GM21423 (cell line): ENCODE results near the gene ERC2.

Experiments used
- ATAC-seq: cut with Tn5 transposase; IDR thresholded peaks from one replicate; pipeline ENCODE4 v1.9.1; 2021; ENCODE audit warnings: mild to moderate bottlenecking, moderate library complexity; ENCODE audit not compliant: unreplicated experiment

Gene ERC2

DNA sequence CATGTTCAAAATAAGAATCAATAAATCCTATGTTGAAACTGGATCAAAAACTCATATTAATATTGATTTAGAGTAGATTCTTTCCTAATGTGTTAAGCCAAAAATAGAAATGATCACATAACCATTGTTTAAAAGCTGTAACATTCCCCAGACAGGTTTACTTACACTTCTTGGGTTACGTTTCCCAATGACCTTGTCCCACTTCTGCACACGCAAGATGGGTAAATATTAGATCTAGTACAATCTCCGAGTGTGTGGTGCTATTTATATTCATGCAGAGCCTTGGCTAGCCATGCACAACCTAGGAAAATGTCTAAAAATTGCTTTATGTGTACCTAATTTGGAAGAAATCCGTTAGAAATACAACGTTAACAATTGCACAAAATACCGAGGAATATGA, 39.6 kb downstream of the ERC2 start:
- no peak for ATAC-seq

DNA sequence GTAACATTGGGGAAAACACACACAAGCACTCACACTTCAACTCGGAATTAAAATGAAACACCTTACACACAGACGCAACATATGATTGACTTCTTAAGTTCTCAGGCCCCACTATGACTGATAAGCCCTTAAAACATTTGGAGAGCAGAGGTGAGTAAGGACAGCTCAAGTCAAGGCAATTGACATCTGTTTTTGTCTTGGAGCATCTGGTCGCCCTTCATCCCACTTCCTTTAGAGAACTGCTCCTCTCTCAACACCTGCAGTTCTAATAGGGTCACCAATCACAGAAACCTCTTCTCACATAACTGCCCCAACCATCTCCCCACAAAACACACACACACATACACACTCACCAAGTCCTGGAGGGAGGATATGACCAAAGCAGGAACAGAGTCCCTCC, 43.4 kb downstream of the ERC2 start:
- no peak for ATAC-seq

DNA sequence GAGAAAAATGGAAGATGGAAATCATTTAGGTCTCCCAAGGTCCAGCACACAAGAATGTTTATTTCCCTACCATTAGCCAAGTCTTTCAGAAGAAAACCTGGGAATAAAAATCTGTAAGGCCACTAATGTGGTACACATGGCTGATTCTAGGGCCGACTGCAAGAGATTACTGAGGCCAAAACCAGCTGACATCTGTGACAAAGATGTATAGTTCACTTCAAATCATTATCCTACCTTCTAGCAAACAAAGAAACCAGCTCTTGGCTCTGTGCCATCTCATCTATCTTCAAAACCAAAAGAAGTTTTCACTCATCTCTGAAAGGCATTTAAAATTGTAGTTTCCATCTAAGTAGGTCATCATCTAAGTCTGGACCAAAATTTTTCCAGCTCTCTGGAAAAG, 43.9 kb downstream of the ERC2 start:
- ATAC-seq, result no peak

DNA sequence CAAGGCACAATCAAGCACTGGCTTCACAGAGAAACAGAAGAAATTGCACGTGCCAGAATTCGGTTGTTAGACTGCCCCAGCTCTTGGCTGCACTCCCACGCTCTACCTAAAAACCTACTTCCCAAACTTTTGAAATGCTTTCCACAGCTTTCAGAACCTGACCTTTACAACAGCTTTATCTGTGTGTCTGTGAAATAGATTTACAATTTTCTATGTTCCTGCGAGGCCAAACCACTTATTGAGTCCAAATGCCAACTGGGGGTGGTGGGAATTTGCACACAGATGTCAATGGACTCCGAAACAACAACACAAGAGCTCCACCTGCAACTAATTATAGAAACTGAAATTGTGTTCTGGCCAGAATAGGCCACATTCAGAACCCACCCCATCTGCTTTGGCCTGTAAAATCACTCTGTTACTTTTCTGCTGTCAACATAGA, 44.6 kb downstream of the ERC2 start:
- no peak for ATAC-seq

DNA sequence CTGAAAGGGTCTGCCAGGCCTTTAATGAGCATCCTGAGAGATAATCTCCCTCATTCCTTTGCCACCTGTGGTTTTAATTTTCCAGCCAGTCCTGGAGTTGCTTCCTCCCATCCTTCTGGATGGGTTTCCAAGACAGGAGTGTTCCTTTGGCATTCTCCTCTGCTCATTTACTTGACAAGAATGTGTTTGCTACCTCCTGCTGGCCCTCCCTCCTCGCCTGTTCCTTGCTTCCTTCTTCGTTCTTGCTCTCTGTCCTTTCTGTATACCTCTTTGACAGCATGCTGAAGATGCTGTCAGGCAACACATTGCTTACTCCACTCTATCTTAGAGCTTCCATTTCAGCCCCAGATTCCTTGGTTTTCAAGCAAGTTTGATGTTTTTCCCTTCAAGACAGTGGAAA, 46.0 kb downstream of the ERC2 start:
- no peak for ATAC-seq

DNA sequence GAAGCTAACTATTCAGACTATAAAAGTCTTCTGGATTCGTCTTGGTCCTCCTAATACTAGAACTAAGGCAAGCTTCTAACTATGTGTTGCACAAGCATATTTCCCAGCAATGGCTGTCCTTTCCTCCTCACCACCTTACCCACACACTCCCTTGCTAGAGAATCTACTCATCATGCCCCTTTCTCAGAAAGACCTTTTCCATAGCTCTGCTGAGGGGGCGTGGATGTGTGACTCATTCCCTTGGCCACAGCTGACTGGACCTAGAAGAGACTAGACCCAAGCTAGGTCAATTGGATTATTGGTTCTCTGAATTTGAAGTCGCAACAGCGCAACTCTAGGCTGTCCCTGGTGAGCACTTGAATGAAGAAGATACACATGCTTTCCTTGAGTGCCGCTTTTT, 47.1 kb downstream of the ERC2 start:
- ATAC-seq, result no peak

DNA sequence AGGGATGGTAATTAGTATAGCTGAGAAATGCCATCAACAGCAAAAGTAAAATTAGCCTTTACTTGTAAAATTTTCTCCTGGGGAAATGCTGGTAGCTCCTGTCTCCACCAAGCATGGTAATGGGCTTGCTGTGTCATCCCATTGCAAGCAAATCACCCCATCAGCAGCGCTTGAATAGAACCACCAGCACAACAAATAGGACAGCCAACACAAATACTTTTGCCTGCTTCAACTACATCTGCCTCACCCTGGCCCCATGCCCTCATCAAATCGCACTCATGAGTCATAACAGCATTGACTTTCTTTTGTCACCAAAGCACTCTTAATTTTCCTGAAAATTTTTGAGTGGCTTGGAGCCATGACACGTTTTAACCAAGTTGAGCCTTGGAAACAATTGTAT, 52.6 kb downstream of the ERC2 start:
- ATAC-seq, result no peak

DNA sequence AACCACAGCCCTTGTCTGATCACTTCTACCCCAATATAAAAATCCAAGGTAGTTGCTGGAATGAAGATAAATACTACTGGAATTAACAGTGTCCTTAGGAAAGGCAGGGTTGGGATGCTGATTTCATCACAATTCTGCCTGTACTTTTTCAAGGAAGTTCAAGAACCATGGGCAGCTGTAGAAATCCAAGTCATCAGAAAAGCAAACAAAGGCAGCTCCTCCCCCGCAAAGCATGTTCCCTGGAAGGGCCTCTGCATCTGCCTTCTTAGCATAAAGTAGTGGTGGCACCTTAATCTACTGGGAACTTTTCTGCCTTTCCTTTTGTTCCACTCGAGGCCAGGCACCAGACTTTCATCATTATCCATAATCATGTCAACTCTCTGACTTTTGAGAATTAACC, 54.4 kb downstream of the ERC2 start:
- no peak for ATAC-seq

DNA sequence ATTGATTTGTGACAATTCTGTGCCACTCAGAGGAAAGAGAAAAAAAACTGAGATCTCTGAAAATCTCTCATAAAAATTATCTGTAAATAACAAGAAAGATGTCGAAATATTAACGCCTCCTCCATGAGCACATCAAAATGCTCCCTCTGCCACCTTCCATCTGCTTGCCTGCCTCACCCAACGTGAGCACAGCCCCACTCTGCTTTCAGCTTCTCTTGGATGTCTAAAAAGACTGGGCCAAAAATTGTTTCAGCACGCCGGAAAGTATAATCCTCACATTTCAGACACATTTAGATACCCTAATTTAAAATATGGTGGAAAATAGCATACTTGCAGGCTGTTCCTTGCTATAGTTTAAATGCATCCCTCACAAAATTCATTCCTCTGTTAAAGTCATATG, 57.1 kb downstream of the ERC2 start:
- no peak for ATAC-seq

DNA sequence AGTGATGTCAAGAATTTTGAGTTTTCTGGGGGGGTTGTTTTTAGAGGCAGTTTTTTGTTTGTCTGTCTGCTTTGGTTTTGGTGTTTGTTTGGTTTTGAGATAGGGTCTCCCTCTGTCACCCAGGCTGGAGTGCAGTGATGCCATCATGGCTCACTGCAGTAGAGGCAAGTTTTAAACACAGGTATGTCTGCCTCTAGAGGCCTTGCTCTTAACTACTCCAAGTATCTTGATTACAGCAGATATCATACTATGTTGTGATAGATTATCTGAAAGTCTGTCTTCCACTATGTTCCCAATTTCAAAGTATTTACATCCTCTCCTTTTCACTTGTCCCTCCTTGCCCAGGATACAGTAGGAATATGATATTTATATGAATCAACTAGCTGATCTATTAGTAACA, 57.7 kb downstream of the ERC2 start:
- ATAC-seq, result no peak

DNA sequence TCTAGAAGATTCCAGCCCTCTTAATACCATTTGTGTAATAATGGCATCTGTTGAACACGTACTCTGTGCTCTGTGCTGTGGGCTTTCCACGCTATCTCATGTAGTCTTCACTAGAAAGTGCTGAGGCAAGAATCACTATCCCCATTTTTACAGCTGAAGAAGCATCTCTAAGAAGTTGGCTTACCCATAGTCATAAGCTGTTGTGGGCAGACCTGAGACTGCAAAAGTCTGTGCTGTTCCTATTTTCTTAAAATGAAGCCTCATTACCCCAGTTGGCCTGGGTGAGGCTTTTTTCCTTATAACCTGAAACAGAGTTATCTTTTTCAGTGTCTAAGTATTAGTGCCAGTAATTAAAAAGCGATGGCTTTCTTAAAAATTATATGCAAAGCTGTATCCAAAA, 58.5 kb downstream of the ERC2 start:
- ATAC-seq, result no peak

DNA sequence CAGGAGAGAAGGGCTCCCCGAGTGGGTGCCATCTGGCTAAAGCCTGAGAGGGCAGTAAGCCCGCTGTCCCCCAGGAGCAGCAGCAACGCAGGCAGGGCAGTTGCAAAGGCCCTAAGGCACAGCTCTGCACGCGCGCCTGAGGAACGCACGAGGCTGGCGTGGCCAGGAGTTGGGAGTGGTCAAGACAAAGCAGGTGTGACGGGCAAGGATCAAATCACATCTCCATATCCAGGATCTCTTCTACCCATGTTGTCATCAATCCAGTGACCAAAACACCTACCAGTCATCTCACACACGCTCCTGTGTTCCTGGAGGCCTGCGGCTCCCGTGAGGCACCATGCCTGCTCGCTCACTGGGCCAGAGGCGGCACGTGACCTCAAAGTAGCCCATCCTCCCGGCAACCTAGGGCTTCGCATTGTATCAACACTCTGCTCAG, 59.5 kb downstream of the ERC2 start:
- no peak for ATAC-seq

DNA sequence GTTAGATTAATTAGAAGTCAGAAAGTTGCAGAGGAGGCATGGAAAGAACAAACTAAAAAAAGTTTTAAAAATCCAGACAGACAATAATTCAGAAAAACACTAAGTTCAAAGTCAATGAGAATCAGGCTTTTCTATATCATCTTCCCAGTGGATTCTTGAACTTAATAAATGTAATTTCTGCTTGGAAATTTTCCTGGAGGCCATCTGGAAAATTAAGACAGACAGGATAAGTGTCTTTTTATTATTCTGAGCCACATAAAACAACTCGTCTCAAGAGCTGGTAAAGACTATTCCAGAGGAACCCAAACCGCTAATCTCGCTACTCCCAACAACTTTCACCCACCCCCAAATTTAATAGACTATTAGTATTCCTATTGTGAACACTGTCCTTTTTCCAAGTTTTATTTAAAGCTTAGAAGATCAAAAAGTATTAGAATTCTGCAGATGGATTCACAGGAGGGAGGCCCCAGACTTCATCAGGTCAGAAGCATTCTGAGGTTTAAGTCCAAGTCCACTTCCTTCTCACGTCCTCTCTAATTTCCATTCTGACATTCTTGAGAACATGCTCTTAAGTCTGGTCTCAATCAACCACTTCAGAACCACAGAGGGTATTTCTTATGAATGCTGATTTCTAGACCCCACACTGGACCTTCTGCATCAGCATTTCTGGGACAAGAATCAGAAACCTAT, 61.3 kb downstream of the ERC2 start:
- no peak for ATAC-seq

DNA sequence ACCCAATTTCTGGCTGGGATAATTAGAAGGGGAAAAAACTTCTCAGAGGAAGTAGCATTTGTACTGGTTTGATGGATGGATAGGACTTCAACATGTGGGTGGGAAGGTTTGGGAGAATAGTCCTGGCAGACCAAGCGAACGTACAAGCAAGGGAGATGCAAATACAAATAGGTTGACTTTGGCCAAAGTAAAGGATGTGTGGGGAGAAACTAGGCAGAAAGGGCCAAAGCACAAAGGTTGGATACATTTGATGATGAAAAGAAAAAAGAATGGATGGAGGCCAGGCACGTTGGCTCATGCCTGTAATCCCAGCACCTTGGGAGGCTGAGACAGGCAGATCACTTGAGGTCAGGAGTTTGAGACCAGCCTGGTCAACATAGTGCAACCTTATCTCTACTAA, 63.4 kb downstream of the ERC2 start:
- no peak for ATAC-seq

DNA sequence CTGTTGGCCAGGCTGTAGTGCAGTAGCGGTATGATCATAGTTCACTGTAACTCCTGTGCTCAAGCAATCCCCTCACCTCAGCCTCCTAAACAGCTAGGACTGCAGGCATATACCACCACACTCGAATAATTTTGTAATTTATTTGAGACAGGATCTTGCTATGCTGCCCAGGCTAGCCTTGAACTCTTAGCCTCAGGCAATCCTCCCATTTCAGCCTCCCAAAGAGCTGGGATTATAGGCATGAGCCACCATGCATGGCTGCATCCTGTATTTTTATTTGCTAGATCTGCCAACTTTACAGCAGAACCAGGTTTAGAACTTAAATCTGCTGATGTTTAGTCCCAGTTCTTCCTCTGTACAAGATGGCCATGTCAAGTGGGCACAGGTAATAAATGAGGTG, 69.6 kb downstream of the ERC2 start:
- no peak for ATAC-seq

DNA sequence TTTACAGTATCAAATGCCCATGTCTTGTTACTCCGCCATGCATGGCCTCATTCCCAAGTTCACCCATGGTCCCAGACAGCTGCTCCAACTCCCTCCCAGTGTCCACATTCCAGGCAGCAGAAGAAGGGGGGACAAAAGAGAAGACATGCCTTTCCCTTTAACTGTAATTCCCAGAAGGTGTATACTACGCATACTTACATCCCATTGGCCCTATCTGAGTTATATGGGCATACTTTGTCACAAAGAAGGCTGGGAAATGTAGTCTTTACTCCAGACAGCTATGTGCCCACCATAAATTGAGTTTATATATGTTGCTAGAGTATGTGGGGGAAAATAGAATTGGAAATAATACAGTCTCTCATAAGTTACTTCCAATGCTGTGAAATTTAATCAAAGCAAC, 70.5 kb downstream of the ERC2 start:
- ATAC-seq, result no peak

DNA sequence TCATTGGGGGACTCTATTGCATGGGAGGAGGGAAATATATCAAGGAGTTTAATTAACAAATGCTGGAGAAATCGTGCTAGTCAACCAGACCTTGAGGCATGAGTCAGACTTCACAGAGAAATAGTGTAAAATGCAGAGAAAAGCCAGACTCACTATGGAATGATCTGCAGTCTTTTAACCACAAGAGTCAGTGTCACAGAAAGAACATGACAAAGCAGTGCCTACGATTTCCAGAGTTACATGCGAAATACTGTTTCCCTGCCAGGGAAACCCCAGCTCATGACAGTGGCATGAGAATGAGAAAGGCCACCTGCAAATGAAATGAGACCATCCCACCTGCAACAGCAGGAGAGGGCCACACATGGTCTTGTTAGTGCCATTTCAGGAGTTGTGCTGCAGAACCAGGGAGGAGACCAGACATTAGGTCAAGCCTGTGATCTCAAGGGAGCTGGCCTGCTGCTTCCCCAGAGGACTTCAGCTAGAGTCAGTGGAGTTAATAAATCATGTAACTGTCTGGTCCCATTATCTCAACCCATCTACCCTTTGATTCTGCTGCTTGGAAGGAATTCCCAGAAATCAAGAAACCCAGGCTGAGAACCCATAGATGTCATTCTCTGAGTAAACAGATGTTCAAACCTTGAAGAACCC, 79.0 kb downstream of the ERC2 start:
- no peak for ATAC-seq

DNA sequence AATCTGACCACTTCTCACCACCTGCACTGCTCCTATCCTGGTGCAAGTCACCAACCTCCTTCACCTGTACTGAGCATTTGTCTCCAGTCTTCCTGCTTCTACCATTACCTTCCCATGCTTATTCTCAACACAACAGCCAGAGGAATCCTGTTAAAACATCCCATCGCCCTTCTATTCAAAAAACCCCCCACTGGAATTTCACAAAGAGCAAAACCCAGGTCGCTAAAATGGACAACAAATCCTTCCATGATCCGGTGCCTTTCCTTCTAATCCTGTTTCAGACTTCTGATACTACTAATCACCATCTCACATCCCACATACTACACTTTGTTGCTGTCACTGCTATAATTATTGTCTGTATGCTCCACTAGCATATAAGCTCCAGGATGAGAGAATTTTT, 85.2 kb downstream of the ERC2 start:
- no peak for ATAC-seq

DNA sequence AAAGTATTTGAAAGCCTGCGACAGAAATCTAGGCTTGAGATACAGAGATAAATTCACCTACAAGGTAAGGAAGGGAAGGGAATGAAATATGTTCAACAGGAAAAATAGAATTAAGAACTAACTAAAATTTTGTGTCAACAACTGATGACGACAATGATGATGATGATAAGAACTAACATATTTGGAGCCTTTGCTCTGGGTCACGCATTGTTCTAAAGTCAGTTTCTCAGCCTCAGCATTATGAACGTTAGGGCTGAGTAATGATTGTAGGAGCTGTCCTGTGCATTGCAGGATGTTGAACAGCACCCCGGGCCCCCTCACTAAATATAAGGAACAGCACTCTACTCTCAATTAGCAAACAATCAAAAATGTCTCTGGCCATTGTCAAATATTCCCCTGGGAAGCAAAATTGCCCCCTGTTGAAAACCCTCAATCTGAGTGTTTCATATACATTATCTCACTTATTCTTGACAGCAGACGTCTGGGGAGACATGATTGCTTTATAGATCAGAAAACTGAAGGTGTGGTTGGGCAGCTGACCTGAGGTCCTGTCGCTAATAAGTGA, 88.5 kb downstream of the ERC2 start:
- ATAC-seq, result no peak

DNA sequence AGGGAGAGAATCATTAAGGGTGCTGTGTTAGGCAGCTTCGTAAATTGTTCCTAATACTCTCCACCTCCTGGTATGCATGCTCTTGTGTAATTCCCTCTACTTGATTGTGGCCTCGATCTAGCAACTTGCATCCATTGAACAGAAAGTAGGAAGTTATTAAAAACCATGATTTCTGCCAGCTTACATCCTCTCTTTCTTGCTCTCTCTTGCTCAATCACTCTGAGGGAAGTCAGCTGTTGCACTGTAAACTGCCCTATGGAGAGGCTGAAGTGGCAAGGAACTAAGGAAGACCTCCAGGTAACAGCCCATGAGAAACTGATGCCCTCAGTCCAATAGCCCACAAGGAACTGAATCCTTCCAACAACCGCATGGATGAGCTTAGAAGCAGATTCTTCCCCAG, 92.6 kb downstream of the ERC2 start:
- ATAC-seq, result no peak

DNA sequence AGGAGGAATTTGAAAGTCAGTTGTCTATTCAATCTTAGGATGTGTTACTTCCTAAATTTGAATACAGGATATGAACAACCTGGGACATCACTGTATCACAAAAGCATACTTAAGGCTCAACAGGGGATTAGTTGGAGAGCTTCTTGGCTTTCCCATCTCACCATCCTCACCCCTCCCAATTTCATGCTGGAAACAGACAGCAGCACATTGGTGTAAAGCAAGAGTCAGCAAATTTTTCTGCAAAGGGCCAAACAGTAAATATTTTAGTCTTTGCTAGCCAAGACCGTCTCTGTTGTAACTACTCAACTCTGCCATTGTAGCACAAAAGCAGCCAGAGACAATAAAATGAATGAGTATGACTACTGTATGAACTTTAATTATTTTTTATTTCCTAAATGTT, 94.9 kb downstream of the ERC2 start:
- ATAC-seq, result no peak

DNA sequence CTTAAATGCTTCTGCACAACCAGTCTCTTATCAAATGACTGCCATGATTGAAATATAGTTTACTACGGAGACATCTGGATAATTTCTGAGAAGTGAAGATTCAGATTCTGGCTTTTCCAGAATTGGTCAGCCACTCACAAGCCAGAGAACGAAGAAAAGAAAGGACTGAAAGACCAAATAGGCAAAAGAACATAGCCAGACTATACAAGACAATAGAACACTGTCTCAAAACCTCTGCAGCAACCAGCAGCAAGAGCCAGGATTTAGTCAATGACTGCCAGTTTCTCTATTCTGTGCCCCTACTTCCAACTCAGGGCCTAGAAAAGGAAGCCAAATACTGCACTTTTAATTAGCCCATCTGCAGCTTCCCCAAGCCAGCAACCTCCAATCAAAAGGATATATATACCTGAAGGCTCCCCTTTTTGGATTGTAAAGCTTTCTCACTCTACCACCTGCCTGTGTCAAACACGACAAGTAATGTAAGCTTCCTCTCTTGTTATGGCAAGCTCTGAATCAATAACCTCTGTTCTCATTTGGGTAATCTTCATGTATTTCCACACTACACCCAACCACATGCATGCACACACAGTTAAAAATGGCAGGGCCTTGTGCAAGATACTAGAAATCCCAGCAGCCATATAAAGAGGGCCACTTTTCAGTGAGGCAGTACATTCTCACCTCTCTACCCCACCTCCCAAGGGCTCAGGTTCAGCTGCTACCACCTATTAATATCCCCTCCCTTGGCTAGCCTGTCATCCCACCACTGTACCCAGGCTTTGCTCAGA, 97.1 kb downstream of the ERC2 start:
- ATAC-seq, result no peak
